Measurements from ENCODE around the gene SORCS1. TPM values are rescaled to one million over a fixed set of nuclear protein-coding genes. Genes with fewer than 3 reads are reported as not detected.

SORCS1 gene
- total RNA-seq, 1 donor from 2014 or later = 11.1 TPM

GRCh38 chr10:107058331-107058730 is 106.2 kb downstream of the SORCS1 start:
- H3K4me1 Mint-ChIP-seq = peaks cover 44% of the 10 kb centered on the region
- no peak overlapping the region for H3K4me2 ChIP-seq
- H3K27ac ChIP-seq = no peak overlapping the region
- no peaks in the 10 kb centered on the region for H3K27me3 Mint-ChIP-seq (ENCODE audit: insufficient read depth, low read depth)
- H3K4me1 ChIP-seq = peaks cover 34% of the 10 kb centered on the region
- no peak for DNase-seq (ENCODE audit: low spot score)
- no peaks in the 10 kb centered on the region for H3K27me3 ChIP-seq
- H3K36me3 ChIP-seq = no peaks in the 10 kb centered on the region
- H2AFZ ChIP-seq (replicated peaks) = no peak overlapping the region
- H3K36me3 Mint-ChIP-seq = no peaks in the 10 kb centered on the region
- no peaks in the 10 kb centered on the region for H3K9me3 Mint-ChIP-seq
- peaks cover 7% of the 10 kb centered on the region for H4K20me1 ChIP-seq (ENCODE audit: low read depth)
- no peak overlapping the region for H3K9ac ChIP-seq
- no peak for TF ChIP-seq EZH2phosphoT487 (IDR thresholded peaks at IDR 0.05)
- no peaks in the 10 kb centered on the region for H3K9me3 ChIP-seq (ENCODE audit: low read depth)
- no peak overlapping the region for H3K4me3 ChIP-seq
- no peaks in the 10 kb centered on the region for H3F3A ChIP-seq (ENCODE audit: low read depth)
- H3K79me2 ChIP-seq (ENCODE audit: low read depth) = no peaks in the 10 kb centered on the region
- H3K4me3 Mint-ChIP-seq = no peak overlapping the region
- no peak overlapping the region for H3K27ac Mint-ChIP-seq

GRCh38 chr10:107056182-107056581 is 108.3 kb downstream of the SORCS1 start:
- no peak overlapping the region for H3K4me3 ChIP-seq
- no peaks in the 10 kb centered on the region for H3K36me3 ChIP-seq
- no peak overlapping the region for H3K9ac ChIP-seq
- no peaks in the 10 kb centered on the region for H3K79me2 ChIP-seq (ENCODE audit: low read depth)
- TF ChIP-seq EZH2 (IDR thresholded peaks at IDR 0.05) (no peak), EZH2phosphoT487 (IDR thresholded peaks at IDR 0.05) (no peak), CTCF (IDR thresholded peaks at IDR 0.05) (no peak)
- no peaks in the 10 kb centered on the region for H3F3A ChIP-seq (ENCODE audit: low read depth)
- no peaks in the 10 kb centered on the region for H3K36me3 Mint-ChIP-seq
- H3K27me3 Mint-ChIP-seq (ENCODE audit: insufficient read depth, low read depth) = no peaks in the 10 kb centered on the region
- no peak overlapping the region for H3K4me3 Mint-ChIP-seq
- no peak overlapping the region for H3K4me2 ChIP-seq
- H3K9me3 ChIP-seq (ENCODE audit: low read depth) = no peaks in the 10 kb centered on the region
- H4K20me1 ChIP-seq (ENCODE audit: low read depth) = peaks cover 7% of the 10 kb centered on the region
- H2AFZ ChIP-seq (replicated peaks) = no peak overlapping the region
- H3K27ac Mint-ChIP-seq = no peak overlapping the region
- peaks cover 28% of the 10 kb centered on the region for H3K4me1 ChIP-seq
- no peaks in the 10 kb centered on the region for H3K27me3 ChIP-seq
- H3K9me3 Mint-ChIP-seq = no peaks in the 10 kb centered on the region
- H3K4me1 Mint-ChIP-seq = peaks cover 37% of the 10 kb centered on the region
- no peak overlapping the region for H3K27ac ChIP-seq
- DNase-seq (ENCODE audit: low spot score) = no peak

GRCh38 chr10:107054469-107055156 is 109.9 kb downstream of the SORCS1 start:
- Mint-ChIP-seq H3K4me1 (peaks cover 32% of the 10 kb centered on the region), H3K27ac (no peak overlapping the region), H3K36me3 (no peaks in the 10 kb centered on the region), H3K4me3 (no peak overlapping the region), H3K9me3 (no peaks in the 10 kb centered on the region), H3K27me3 (ENCODE audit: insufficient read depth, low read depth) (no peaks in the 10 kb centered on the region)
- Histone ChIP-seq H3K4me1 (peaks cover 26% of the 10 kb centered on the region), H3K79me2 (ENCODE audit: low read depth) (no peaks in the 10 kb centered on the region), H4K20me1 (ENCODE audit: low read depth) (peaks cover 3% of the 10 kb centered on the region), H3K9ac (no peak overlapping the region), H3K4me3 (no peak overlapping the region), H3K36me3 (no peaks in the 10 kb centered on the region), H3K4me2 (no peak overlapping the region), H3K27ac (no peak overlapping the region), H3F3A (ENCODE audit: low read depth) (no peaks in the 10 kb centered on the region), H3K27me3 (no peaks in the 10 kb centered on the region), H2AFZ (replicated peaks) (no peak overlapping the region), H3K9me3 (ENCODE audit: low read depth) (no peaks in the 10 kb centered on the region)
- DNase-seq (ENCODE audit: low spot score) = no peak
- no peak for TF ChIP-seq EZH2phosphoT487 (IDR thresholded peaks at IDR 0.05)
- TF ChIP-seq CTCF (IDR thresholded peaks at IDR 0.05) = no peak
- no peak for TF ChIP-seq EZH2 (IDR thresholded peaks at IDR 0.05)

GRCh38 chr10:107051769-107052168 is 112.7 kb downstream of the SORCS1 start:
- H3K27ac ChIP-seq = no peak overlapping the region
- no peak overlapping the region for H3K4me2 ChIP-seq
- no peak overlapping the region for H3K9ac ChIP-seq
- no peaks in the 10 kb centered on the region for H3K27me3 Mint-ChIP-seq (ENCODE audit: insufficient read depth, low read depth)
- peaks cover 15% of the 10 kb centered on the region for H3K4me1 Mint-ChIP-seq
- no peaks in the 10 kb centered on the region for H3K9me3 ChIP-seq (ENCODE audit: low read depth)
- H3K4me3 Mint-ChIP-seq = no peak overlapping the region
- H3K4me3 ChIP-seq = no peak overlapping the region
- no peaks in the 10 kb centered on the region for H3K9me3 Mint-ChIP-seq
- no peaks in the 10 kb centered on the region for H3K36me3 Mint-ChIP-seq
- no peak for DNase-seq (ENCODE audit: low spot score)
- peaks cover 9% of the 10 kb centered on the region for H3K4me1 ChIP-seq
- no peaks in the 10 kb centered on the region for H3F3A ChIP-seq (ENCODE audit: low read depth)
- TF ChIP-seq EZH2phosphoT487 (IDR thresholded peaks at IDR 0.05) (no peak), EZH2 (IDR thresholded peaks at IDR 0.05) (no peak), CTCF (IDR thresholded peaks at IDR 0.05) (no peak)
- H4K20me1 ChIP-seq (ENCODE audit: low read depth) = no peaks in the 10 kb centered on the region
- H3K27me3 ChIP-seq = no peaks in the 10 kb centered on the region
- H2AFZ ChIP-seq (replicated peaks) = no peak overlapping the region
- no peaks in the 10 kb centered on the region for H3K79me2 ChIP-seq (ENCODE audit: low read depth)
- no peaks in the 10 kb centered on the region for H3K36me3 ChIP-seq
- no peak overlapping the region for H3K27ac Mint-ChIP-seq

Data from neural progenitor cell (in vitro differentiated cells).